ENCODE measurements around the gene TRIM66. TPM values are rescaled to one million over a fixed set of nuclear protein-coding genes. Genes with fewer than 3 reads are reported as not detected.

TRIM66 gene
- total and polyA plus RNA-seq, 3 experiments from 2014 or later = 0.43 to 29.7 (median 27.7) TPM

GRCh38 chr11:8683115-8683807 lies 796 bp upstream of the TRIM66 start:
- peak overlapping the region; percentile 96 to 99 (median 98) for H3K27ac Mint-ChIP-seq
- H3K4me1 ChIP-seq (ENCODE audit: insufficient read depth, low read length) = peaks cover 37% of the 10 kb centered on the region
- peak overlapping the region; percentile 98 for H3K27ac ChIP-seq (ENCODE audit: low read depth, low read length)
- peaks cover 49 to 67% (median 60%) of the 10 kb centered on the region in 3 donors for H3K4me1 Mint-ChIP-seq
- DNase-seq = peak in 3 of 5 donors; percentile 13 to 57 (median 29)
- ChIA-PET POLR2A (interaction anchor here (0.6 to 1.9 kb wide), 6 partner anchors 227 to 1620 kb away, joined by 3 to 6 read pairs (median 3); partner anchors contain the start of genes AKIP1 and TMEM9B), CTCF (interaction anchor here (0.9 to 2.7 kb wide), 3 partner anchors 11 to 696 kb away, joined by 3 to 6 read pairs (median 3); partner anchors contain the start of gene EIF3F)
- H3K4me3 ChIP-seq (ENCODE audit: low read length) = peak overlapping the region; percentile 96
- H3K9me3 ChIP-seq (ENCODE audit: low read length) = no peaks in the 10 kb centered on the region
- peaks cover 4 to 76% (median 24%) of the 10 kb centered on the region in 3 donors for H3K36me3 Mint-ChIP-seq
- no peaks in the 10 kb centered on the region for H3K27me3 Mint-ChIP-seq
- peak overlapping the region; percentile 93 to 98 (median 95) for H3K4me3 Mint-ChIP-seq
- peaks cover 28% of the 10 kb centered on the region for H3K36me3 ChIP-seq (ENCODE audit: insufficient read depth, low read length)
- no peaks in the 10 kb centered on the region for H3K27me3 ChIP-seq (ENCODE audit: insufficient read depth, low read length, poor library complexity, severe bottlenecking)
- H3K9me3 Mint-ChIP-seq = no peaks in the 10 kb centered on the region

DNA sequence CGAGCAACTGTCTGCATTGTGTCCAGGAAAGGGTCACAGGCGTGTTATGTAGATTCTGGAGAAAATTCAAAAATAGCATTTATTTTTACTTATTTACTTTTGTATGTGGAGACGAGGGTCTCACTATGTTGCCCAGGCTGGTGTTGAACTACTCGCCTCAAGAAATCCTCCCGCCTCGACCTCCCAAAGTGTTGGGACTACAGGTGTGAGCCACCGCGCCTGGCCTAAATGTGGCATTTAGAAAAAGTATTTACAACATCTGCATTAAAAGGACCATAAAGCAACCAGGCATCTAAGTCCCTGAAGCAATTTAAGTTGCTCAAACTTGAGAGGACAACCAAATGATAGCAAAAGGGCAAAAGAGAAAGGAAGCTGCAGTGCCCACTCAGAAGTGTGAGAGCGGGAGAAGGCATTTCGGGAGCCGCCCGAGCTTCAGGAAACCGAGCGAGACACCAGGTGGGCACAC lies 595 bp downstream of the TRIM66 start:
- Mint-ChIP-seq H3K27me3 (no peaks in the 10 kb centered on the region), H3K36me3 (peaks cover 4 to 79% (median 24%) of the 10 kb centered on the region in 3 donors), H3K27ac (peak overlapping the region; percentile 96 to 99 (median 98)), H3K4me1 (peaks cover 43 to 54% (median 54%) of the 10 kb centered on the region in 3 donors), H3K4me3 (peak overlapping the region; percentile 93 to 98 (median 95)), H3K9me3 (no peaks in the 10 kb centered on the region)
- POLR2A ChIA-PET = interaction anchor here (0.7 to 1.9 kb wide), 6 partner anchors 8 to 893 kb away, joined by 3 to 6 read pairs (median 3); partner anchors contain the start of gene TMEM9B
- no peaks in the 10 kb centered on the region for H3K27me3 ChIP-seq (ENCODE audit: insufficient read depth, low read length, poor library complexity, severe bottlenecking)
- peaks cover 30% of the 10 kb centered on the region for H3K4me1 ChIP-seq (ENCODE audit: insufficient read depth, low read length)
- H3K27ac ChIP-seq (ENCODE audit: low read depth, low read length) = peak overlapping the region; percentile 98
- no peak for DNase-seq
- CTCF ChIA-PET = interaction anchor here (2.7 kb wide), 1 partner anchor 695 kb away, joined by 6 read pairs; the partner anchor contains the start of gene EIF3F
- peaks cover 28% of the 10 kb centered on the region for H3K36me3 ChIP-seq (ENCODE audit: insufficient read depth, low read length)
- peak overlapping the region; percentile 96 for H3K4me3 ChIP-seq (ENCODE audit: low read length)
- H3K9me3 ChIP-seq (ENCODE audit: low read length) = no peaks in the 10 kb centered on the region

DNA sequence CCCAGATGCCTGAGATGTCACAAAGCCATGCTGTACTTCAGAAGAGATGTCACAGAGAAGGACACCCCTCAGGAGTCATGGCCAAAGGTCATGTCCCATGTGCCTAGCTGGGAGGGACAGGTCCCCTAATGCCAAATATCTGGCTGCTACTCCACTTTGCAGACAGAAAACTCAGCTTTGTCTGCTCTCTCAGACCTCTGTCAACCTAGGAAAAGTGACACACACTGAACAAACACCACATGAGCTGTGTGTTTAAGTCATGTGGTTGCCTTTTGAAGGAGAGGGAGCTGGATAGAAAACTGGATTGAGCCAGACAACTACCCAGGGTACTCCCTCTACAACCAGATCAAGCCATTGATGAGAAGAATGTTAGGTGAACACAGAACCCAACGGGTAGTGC lies 3.5 kb downstream of the TRIM66 start:
- no peak overlapping the region for H3K27ac ChIP-seq (ENCODE audit: low read depth, low read length)
- Mint-ChIP-seq H3K27me3 (no peaks in the 10 kb centered on the region), H3K9me3 (no peaks in the 10 kb centered on the region), H3K27ac (no peak overlapping the region), H3K36me3 (peaks cover 4 to 64% (median 8%) of the 10 kb centered on the region in 3 donors), H3K4me3 (peak overlapping the region in 1 of 7 donors; percentile 34), H3K4me1 (peaks cover 26 to 35% (median 32%) of the 10 kb centered on the region in 3 donors)
- H3K4me1 ChIP-seq (ENCODE audit: insufficient read depth, low read length) = peaks cover 16% of the 10 kb centered on the region
- ChIA-PET CTCF (no interaction called here), POLR2A (no interaction called here)
- no peak for DNase-seq
- no peaks in the 10 kb centered on the region for H3K27me3 ChIP-seq (ENCODE audit: insufficient read depth, low read length, poor library complexity, severe bottlenecking)
- peaks cover 2% of the 10 kb centered on the region for H3K36me3 ChIP-seq (ENCODE audit: insufficient read depth, low read length)
- H3K4me3 ChIP-seq (ENCODE audit: low read length) = no peak overlapping the region
- H3K9me3 ChIP-seq (ENCODE audit: low read length) = no peaks in the 10 kb centered on the region

DNA sequence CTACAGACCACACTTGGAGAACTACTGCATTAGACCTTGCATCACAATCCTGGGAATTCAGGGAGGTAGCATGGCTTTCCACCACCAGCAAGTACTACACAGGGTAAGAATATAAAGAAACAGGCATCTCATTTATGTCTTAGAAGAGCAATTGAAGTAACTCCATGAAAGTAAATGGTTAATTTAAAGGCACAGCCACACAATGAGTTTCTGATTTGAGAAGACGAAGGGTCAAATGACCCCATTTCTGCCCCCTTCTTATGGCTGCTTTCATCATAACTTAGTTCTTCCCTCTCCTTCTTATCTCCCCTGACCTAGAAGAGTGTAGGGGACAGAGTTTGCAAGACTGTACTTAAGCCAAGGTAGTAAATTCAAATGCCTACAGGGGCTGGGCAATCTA lies 6.0 kb downstream of the TRIM66 start:
- H3K36me3 ChIP-seq (ENCODE audit: insufficient read depth, low read length) = peaks cover 4% of the 10 kb centered on the region
- no peaks in the 10 kb centered on the region for H3K27me3 ChIP-seq (ENCODE audit: insufficient read depth, low read length, poor library complexity, severe bottlenecking)
- H3K9me3 ChIP-seq (ENCODE audit: low read length) = no peaks in the 10 kb centered on the region
- DNase-seq = no peak
- Mint-ChIP-seq H3K4me3 (no peak overlapping the region), H3K4me1 (peaks cover 9 to 15% (median 13%) of the 10 kb centered on the region in 3 donors), H3K27ac (no peak overlapping the region), H3K27me3 (no peaks in the 10 kb centered on the region), H3K36me3 (peaks cover 4 to 61% (median 16%) of the 10 kb centered on the region in 3 donors), H3K9me3 (no peaks in the 10 kb centered on the region)
- CTCF ChIA-PET = no interaction called here
- no peak overlapping the region for H3K27ac ChIP-seq (ENCODE audit: low read depth, low read length)
- peaks cover 2% of the 10 kb centered on the region for H3K4me1 ChIP-seq (ENCODE audit: insufficient read depth, low read length)
- H3K4me3 ChIP-seq (ENCODE audit: low read length) = no peak overlapping the region
- POLR2A ChIA-PET = no interaction called here

GRCh38 chr11:8674859-8675258 lies 7.6 kb downstream of the TRIM66 start:
- Mint-ChIP-seq H3K4me3 (no peak overlapping the region), H3K27ac (no peak overlapping the region), H3K4me1 (no peaks in the 10 kb centered on the region), H3K27me3 (no peaks in the 10 kb centered on the region), H3K36me3 (peaks cover 7 to 62% (median 15%) of the 10 kb centered on the region in 3 donors), H3K9me3 (no peaks in the 10 kb centered on the region)
- Histone ChIP-seq H3K27ac (ENCODE audit: low read depth, low read length) (no peak overlapping the region), H3K4me3 (ENCODE audit: low read length) (no peak overlapping the region), H3K4me1 (ENCODE audit: insufficient read depth, low read length) (no peaks in the 10 kb centered on the region), H3K27me3 (ENCODE audit: insufficient read depth, low read length, poor library complexity, severe bottlenecking) (no peaks in the 10 kb centered on the region), H3K9me3 (ENCODE audit: low read length) (no peaks in the 10 kb centered on the region), H3K36me3 (ENCODE audit: insufficient read depth, low read length) (peaks cover 11% of the 10 kb centered on the region)
- DNase-seq = no peak
- CTCF ChIA-PET = no interaction called here
- POLR2A ChIA-PET = no interaction called here

GRCh38 chr11:8672346-8672745 lies 10.1 kb downstream of the TRIM66 start:
- Mint-ChIP-seq H3K4me1 (no peaks in the 10 kb centered on the region), H3K9me3 (no peaks in the 10 kb centered on the region), H3K27ac (no peak overlapping the region), H3K27me3 (no peaks in the 10 kb centered on the region), H3K4me3 (no peak overlapping the region), H3K36me3 (peaks cover 7 to 61% (median 19%) of the 10 kb centered on the region in 3 donors)
- Histone ChIP-seq H3K4me3 (ENCODE audit: low read length) (no peak overlapping the region), H3K4me1 (ENCODE audit: insufficient read depth, low read length) (no peaks in the 10 kb centered on the region), H3K27me3 (ENCODE audit: insufficient read depth, low read length, poor library complexity, severe bottlenecking) (no peaks in the 10 kb centered on the region), H3K9me3 (ENCODE audit: low read length) (no peaks in the 10 kb centered on the region), H3K27ac (ENCODE audit: low read depth, low read length) (no peak overlapping the region), H3K36me3 (ENCODE audit: insufficient read depth, low read length) (peaks cover 11% of the 10 kb centered on the region)
- no peak for DNase-seq
- ChIA-PET CTCF (interaction anchor here (1.2 kb wide), 1 partner anchor 10 kb away, joined by 3 read pairs; the partner anchor contains the start of genes RPL27A and TRIM66), POLR2A (no interaction called here)

DNA sequence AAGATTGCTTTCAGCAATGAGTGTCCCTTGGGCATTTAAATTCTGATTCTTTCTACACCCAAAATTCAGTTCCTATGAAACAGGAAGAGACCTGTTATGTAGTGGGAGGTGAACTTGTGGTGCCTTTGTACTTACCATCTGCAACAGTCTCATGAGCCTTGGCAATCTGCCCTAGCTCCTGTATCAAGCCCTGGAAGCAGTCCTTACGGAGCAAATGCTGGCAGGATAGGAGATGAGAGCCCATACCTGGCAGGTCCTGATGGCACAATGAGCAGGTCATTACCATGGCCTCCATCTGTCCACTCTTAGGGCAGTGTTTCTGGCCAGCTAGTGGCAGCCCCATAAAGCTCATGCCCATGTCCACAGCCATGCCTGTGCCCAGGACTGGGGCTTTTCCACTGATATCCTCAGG lies 10.8 kb downstream of the TRIM66 start:
- Mint-ChIP-seq H3K27me3 (no peaks in the 10 kb centered on the region), H3K36me3 (peaks cover 7 to 61% (median 21%) of the 10 kb centered on the region in 3 donors), H3K9me3 (no peaks in the 10 kb centered on the region), H3K4me3 (no peak overlapping the region), H3K27ac (no peak overlapping the region), H3K4me1 (no peaks in the 10 kb centered on the region)
- ChIA-PET POLR2A (no interaction called here), CTCF (interaction anchor here (1.2 kb wide), 1 partner anchor 11 kb away, joined by 3 read pairs; the partner anchor contains the start of genes RPL27A and TRIM66)
- H3K27ac ChIP-seq (ENCODE audit: low read depth, low read length) = no peak overlapping the region
- no peaks in the 10 kb centered on the region for H3K27me3 ChIP-seq (ENCODE audit: insufficient read depth, low read length, poor library complexity, severe bottlenecking)
- H3K4me1 ChIP-seq (ENCODE audit: insufficient read depth, low read length) = no peaks in the 10 kb centered on the region
- no peak for DNase-seq
- H3K4me3 ChIP-seq (ENCODE audit: low read length) = no peak overlapping the region
- H3K9me3 ChIP-seq (ENCODE audit: low read length) = no peaks in the 10 kb centered on the region
- H3K36me3 ChIP-seq (ENCODE audit: insufficient read depth, low read length) = peaks cover 11% of the 10 kb centered on the region

DNA sequence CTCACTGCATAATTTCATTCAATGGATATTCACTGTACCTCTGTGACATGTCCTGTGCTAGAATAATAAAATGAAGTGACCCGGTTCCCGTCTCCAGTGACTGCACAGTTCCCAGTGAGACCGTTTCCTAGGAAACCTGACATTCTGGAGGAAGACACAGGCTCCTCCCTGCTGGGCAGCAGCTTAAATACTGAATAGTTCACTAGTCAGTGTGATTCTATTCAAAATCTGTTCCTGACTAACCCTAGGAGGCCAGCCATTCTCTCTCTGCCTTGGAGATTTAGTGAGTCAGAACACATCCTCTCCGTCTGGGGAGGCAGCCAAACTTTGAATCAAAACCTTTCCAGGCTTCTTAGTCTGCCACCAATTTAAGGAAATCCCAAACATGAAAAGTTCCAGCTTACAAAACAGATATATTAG lies 11.3 kb downstream of the TRIM66 start:
- no peaks in the 10 kb centered on the region for H3K27me3 ChIP-seq (ENCODE audit: insufficient read depth, low read length, poor library complexity, severe bottlenecking)
- H3K27ac Mint-ChIP-seq = peak overlapping the region in 1 of 8 donors; percentile 14

More for the DNA sequence above, 11.3 kb downstream of the TRIM66 start:
- no peaks in the 10 kb centered on the region for H3K9me3 Mint-ChIP-seq
- H3K36me3 ChIP-seq (ENCODE audit: insufficient read depth, low read length) = peaks cover 11% of the 10 kb centered on the region
- no peak for DNase-seq
- H3K4me3 ChIP-seq (ENCODE audit: low read length) = no peak overlapping the region
- POLR2A ChIA-PET = no interaction called here
- no peak overlapping the region for H3K27ac ChIP-seq (ENCODE audit: low read depth, low read length)
- no peaks in the 10 kb centered on the region for H3K9me3 ChIP-seq (ENCODE audit: low read length)
- no peaks in the 10 kb centered on the region for H3K27me3 Mint-ChIP-seq
- no peak overlapping the region for H3K4me3 Mint-ChIP-seq
- peaks cover 7 to 60% (median 21%) of the 10 kb centered on the region in 3 donors for H3K36me3 Mint-ChIP-seq
- CTCF ChIA-PET = interaction anchor here (1.2 kb wide), 1 partner anchor 11 kb away, joined by 3 read pairs; the partner anchor contains the start of genes RPL27A and TRIM66
- no peaks in the 10 kb centered on the region for H3K4me1 ChIP-seq (ENCODE audit: insufficient read depth, low read length)
- H3K4me1 Mint-ChIP-seq = peaks cover 0 to 2% (median 0%) of the 10 kb centered on the region in 3 donors

Measured in CD8-positive, alpha-beta memory T cell (primary cell).